Activated CD8-positive, alpha-beta T cell treated with anti-CD3 and anti-CD28 coated beads for 36 hours (primary cell): ENCODE measurements around the gene DPH6. TPM values are rescaled to one million over a fixed set of nuclear protein-coding genes. Genes with fewer than 3 reads are reported as not detected.

Experiments used
- ATAC-seq: fragments of 200-7000 bp; cut with Tn5 transposase; one replicate; pipeline ENCODE4 v1.10.0; 2021; ENCODE audit warnings: mild to moderate bottlenecking, moderate library complexity
- CTCF ChIA-PET: fragments of 350-600 bp; sonication (Branson Sonifier 250); formaldehyde crosslinking; loops from one replicate; lab custom pipeline; 2021; ENCODE audit warnings: antibody characterized with exemption; lab: Charles Lee
- POLR2A ChIA-PET: fragments of 350-600 bp; sonication (Branson Sonifier 250); formaldehyde crosslinking; loops from one replicate; lab custom pipeline; 2021; ENCODE audit warnings: antibody characterized with exemption; lab: Charles Lee
- DNase-seq: peaks from one replicate; pipeline ENCODE4 v3.0.0-alpha.2; 2020
- H3K27ac Mint-ChIP-seq: one replicate; pipeline ENCODE4 v1.8.0; 2021; ENCODE audit warnings: mild to moderate bottlenecking, mixed read lengths
- H3K27me3 Mint-ChIP-seq: one replicate; pipeline ENCODE4 v1.8.0; 2021; ENCODE audit warnings: mixed read lengths
- H3K36me3 Mint-ChIP-seq: one replicate; pipeline ENCODE4 v1.8.0; 2021; ENCODE audit warnings: low read depth, mixed read lengths
- H3K4me1 Mint-ChIP-seq: one replicate; pipeline ENCODE4 v1.8.0; 2021; ENCODE audit warnings: low read depth, mixed read lengths
- H3K4me3 Mint-ChIP-seq: one replicate; pipeline ENCODE4 v1.8.0; 2021; ENCODE audit warnings: mild to moderate bottlenecking, moderate library complexity, mixed read lengths
- H3K9me3 Mint-ChIP-seq: one replicate; pipeline ENCODE4 v1.8.0; 2021; ENCODE audit warnings: mixed read lengths
- intact Hi-C: fragments of 100-400 bp; cut with micrococcal nuclease; formaldehyde crosslinking; loops from one replicate; pipeline ENCODE4 v1.10.0; 2022
- total RNA-seq, 2 experiments: library from RNA; stranded (reverse); gene quantifications; one replicate each; pipeline ENCODE4 v1.2.3, GENCODE V29; 2021
- TF ChIP-seq, protein P1 (sequence below): fragments of 200-600 bp; IDR thresholded peaks from one replicate; pipeline ENCODE4 v1.8.0; 2022; ENCODE audit warnings: antibody characterized with exemption, mild to moderate bottlenecking

The DPH6 gene
- total RNA-seq, 2 experiments from 2014 or later: 12.0 to 12.9 TPM

DNA sequence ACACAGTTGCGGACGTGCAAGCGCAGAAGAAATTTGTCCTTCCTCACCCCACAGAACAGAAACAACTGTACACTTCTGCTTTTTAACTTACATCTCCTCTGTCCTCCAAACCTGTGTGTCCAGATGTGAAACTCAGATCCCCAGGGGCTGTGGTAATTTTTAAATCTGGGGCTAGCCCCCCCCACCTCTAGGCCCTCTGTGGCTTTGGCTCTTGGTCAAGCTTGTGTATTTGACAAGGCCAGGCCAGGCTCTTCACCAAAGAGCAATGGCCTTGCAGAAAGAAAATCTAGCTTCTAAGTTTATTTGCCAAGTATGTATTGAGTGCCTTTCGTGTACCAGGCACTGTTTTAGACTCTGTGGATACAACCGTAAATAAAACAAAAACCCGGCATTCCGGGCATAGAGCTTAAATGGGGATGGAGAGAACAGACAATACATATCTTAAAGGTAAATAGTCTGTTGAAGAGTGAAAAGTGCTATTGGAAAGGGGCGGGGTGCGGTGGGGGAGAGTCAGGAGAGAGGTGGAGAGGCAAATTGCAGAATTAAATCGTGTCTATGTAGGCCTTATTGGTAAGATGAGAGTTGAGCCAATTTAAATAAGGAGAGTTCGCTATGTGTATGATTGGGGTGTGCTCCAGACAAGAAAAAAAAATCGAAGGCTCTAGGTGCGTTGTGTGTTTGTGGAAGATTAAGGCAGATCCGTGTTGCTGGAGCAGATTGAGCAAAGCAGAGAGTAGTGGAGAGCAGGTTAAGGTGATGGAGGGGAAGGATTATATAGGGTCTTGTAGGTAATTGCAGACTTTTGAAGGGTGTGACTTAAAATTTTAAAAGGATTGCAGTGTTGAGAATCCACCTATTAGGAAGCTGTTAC lies 781 bp upstream of the DPH6 start:
- ChIA-PET POLR2A (no interaction called here), CTCF (no interaction called here)
- Mint-ChIP-seq H3K9me3 (no peaks in the 10 kb centered on the region), H3K27me3 (no peaks in the 10 kb centered on the region), H3K4me1 (peaks cover 16% of the 10 kb centered on the region), H3K27ac (peak overlapping the region; percentile 98), H3K36me3 (peaks cover 2% of the 10 kb centered on the region), H3K4me3 (peak overlapping the region; percentile 90)
- DNase-seq (no peak), ATAC-seq (no peak)
- TF ChIP-seq, protein P1, sequence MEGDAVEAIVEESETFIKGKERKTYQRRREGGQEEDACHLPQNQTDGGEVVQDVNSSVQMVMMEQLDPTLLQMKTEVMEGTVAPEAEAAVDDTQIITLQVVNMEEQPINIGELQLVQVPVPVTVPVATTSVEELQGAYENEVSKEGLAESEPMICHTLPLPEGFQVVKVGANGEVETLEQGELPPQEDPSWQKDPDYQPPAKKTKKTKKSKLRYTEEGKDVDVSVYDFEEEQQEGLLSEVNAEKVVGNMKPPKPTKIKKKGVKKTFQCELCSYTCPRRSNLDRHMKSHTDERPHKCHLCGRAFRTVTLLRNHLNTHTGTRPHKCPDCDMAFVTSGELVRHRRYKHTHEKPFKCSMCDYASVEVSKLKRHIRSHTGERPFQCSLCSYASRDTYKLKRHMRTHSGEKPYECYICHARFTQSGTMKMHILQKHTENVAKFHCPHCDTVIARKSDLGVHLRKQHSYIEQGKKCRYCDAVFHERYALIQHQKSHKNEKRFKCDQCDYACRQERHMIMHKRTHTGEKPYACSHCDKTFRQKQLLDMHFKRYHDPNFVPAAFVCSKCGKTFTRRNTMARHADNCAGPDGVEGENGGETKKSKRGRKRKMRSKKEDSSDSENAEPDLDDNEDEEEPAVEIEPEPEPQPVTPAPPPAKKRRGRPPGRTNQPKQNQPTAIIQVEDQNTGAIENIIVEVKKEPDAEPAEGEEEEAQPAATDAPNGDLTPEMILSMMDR: no peak
- intact Hi-C loops: no loop called here

DNA sequence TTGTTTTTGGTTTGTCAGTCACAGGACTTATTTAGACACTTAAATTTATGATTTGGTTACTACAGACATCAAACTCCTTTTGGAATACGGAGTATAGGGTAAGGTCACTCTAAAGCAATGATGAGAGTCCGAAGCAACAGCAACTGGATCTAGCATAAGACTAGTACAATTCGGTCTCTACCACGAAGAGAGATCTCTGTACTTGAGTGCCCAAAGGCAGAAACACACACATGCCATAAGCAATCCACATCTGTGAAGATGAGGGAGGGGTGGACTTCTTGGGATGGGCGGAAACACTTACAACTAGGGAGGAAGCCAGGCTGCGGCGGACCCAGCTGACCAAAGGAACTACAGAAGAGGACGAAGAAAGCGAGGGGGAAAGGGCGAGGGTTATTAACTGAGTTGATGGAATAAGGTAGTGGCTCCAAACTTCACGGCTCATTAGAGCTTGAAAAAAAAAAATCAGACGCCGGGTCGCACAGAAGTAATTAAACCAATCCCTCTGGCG lies 595 bp downstream of the DPH6 start:
- DNase-seq (peak; percentile 14), ATAC-seq (no peak)
- Mint-ChIP-seq H3K27ac (peak overlapping the region; percentile 98), H3K4me3 (peak overlapping the region; percentile 90), H3K36me3 (peaks cover 4% of the 10 kb centered on the region), H3K4me1 (peaks cover 16% of the 10 kb centered on the region), H3K27me3 (no peaks in the 10 kb centered on the region), H3K9me3 (no peaks in the 10 kb centered on the region)
- intact Hi-C loops: no loop called here
- CTCF ChIA-PET: no interaction called here
- TF ChIP-seq, protein P1: no peak
- POLR2A ChIA-PET: interaction anchor here (0.5 to 0.6 kb wide), 2 partner anchors 41 to 1046 kb away, joined by 3 read pairs; no protein-coding TSS in a partner anchor

DNA sequence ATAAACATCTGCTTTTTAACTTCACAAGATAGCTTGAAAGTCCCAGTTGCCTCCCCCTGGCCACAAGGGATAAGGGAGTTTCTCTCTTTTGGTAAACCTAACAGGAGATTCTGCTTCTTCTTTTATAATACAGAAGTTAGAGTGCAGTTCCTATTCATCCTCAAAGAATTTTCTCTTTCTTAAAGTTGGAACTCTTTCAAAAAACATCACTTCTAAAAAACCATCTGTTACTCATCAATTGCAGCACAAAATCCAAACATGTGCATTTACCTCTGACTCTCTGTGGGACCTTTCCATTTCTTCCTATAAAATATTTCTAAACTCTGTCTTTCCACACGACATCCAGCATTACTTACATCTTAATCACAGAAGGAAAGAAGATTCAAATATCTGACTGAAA lies 5.1 kb downstream of the DPH6 start:
- ATAC-seq (no peak), DNase-seq (no peak)
- peaks cover 11% of the 10 kb centered on the region for H3K4me1 Mint-ChIP-seq
- no peak overlapping the region for H3K4me3 Mint-ChIP-seq
- no peaks in the 10 kb centered on the region for H3K9me3 Mint-ChIP-seq
- TF ChIP-seq, protein P1: no peak
- H3K36me3 Mint-ChIP-seq: peaks cover 2% of the 10 kb centered on the region
- intact Hi-C loops: no loop called here
- H3K27me3 Mint-ChIP-seq: no peaks in the 10 kb centered on the region
- POLR2A ChIA-PET: no interaction called here
- no peak overlapping the region for H3K27ac Mint-ChIP-seq
- CTCF ChIA-PET: no interaction called here

DNA sequence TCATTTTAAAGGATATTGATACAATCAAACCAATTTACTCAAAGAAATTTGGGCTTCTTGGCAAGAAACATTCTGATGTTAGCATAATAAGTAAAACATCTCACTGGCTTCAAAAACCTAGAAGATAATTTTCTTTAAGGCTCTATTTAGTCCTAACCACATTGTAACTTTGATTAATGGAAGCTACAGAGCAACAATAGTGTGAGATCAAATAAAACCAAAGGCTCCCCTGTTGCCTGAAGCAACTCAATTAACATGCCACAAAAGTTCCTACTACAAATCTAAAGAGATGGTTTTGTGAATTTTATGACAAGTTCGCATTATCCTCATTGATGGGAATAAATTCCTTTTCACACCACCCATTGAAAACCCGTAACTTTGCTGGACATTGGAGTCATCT lies 5.9 kb downstream of the DPH6 start:
- intact Hi-C loops: no loop called here

More for the DNA sequence above, 5.9 kb downstream of the DPH6 start:
- H3K4me3 Mint-ChIP-seq: no peak overlapping the region
- H3K4me1 Mint-ChIP-seq: peaks cover 11% of the 10 kb centered on the region
- ATAC-seq: no peak
- ChIA-PET CTCF (no interaction called here), POLR2A (no interaction called here)
- H3K36me3 Mint-ChIP-seq: peaks cover 2% of the 10 kb centered on the region
- no peaks in the 10 kb centered on the region for H3K27me3 Mint-ChIP-seq
- TF ChIP-seq, protein P1: no peak
- no peaks in the 10 kb centered on the region for H3K9me3 Mint-ChIP-seq
- DNase-seq: no peak
- H3K27ac Mint-ChIP-seq: no peak overlapping the region
